Right lobe of liver (tissue), 6 donors: Measurements from ENCODE around the gene RSAD1. TPM values are rescaled to one million over a fixed set of nuclear protein-coding genes. Genes with fewer than 3 reads are reported as not detected.

Experiments used
- ATAC-seq, 4 donors: fragments of 200-7000 bp; cut with Tn5 transposase; one replicate each; pipeline ENCODE4 v1.9.1; 2020; ENCODE audit warnings: mild to moderate bottlenecking in 4 of 4, moderate library complexity in 4 of 4
- DNase-seq, 3 donors: peaks; one replicate each; pipeline ENCODE4 v3.0.0-alpha.2; 2020
- H3K27ac ChIP-seq, 3 donors: fragments of 200-600 bp; one replicate each; pipeline ENCODE4 v1.8.0; 2022
- H3K27me3 ChIP-seq, 2 donors: fragments of 200-600 bp; one replicate each; pipeline ENCODE4 v1.8.0; 2022
- H3K36me3 ChIP-seq, 4 donors: fragments of 200-600 bp; sonication (generic) in 1 of 4; one replicate each; pipeline versions ENCODE4 v1.5.1 to v1.8.0; 2017 to 2022; ENCODE audit warnings: control low read depth in 1 of 4
- H3K4me1 ChIP-seq, 4 donors: fragments of 200-600 bp; sonication (generic) in 1 of 4; one replicate each; pipeline versions ENCODE4 v1.5.1 to v1.8.0; 2017 to 2022; ENCODE audit warnings: control low read depth in 1 of 4
- H3K4me3 ChIP-seq, 3 donors: fragments of 200-600 bp; one replicate each; pipeline ENCODE4 v1.8.0; 2022
- H3K9me3 ChIP-seq, 4 donors: fragments of 200-600 bp; sonication (generic) in 1 of 4; one replicate each; pipeline versions ENCODE4 v1.5.1 to v1.8.0; 2017 to 2022; ENCODE audit warnings: control low read depth in 1 of 4
- POLR2A ChIP-seq: fragments of 450-650 bp; IDR thresholded peaks from one replicate; pipeline ENCODE4 v1.6.1; 2017; ENCODE audit warnings: antibody characterized with exemption, mild to moderate bottlenecking
- WGBS: methylation state at CpG from one replicate; pipeline ENCODE4 v1.1.6; 2018; ENCODE audit warnings: low coverage, low lambda C conversion rate; ENCODE audit not compliant: insufficient coverage; ENCODE audit errors: missing lambda C conversion rate; 5-methylcytosine and 5-hydroxymethylcytosine counted together
- intact Hi-C, 2 donors: fragments of 100-400 bp; cut with DNase I; formaldehyde crosslinking; loops; one replicate each; pipeline versions ENCODE4 v1.11.2 to v1.14.1; 2022
- total RNA-seq, 6 experiments: library from RNA; depleted of rRNA in 2 of 6; stranded (reverse); fragments of >200 nt in 2 of 6; fragmentation: NEBNext Ultra II Directional in 3 of 6; extraction: Animal tissue kit (Norgen Biotek cat#: 25700) in 3 of 6; gene quantifications; one replicate each; pipeline versions ENCODE4 v1.1.0 to v1.2.4, GENCODE V29; 2016 to 2023
- TF ChIP-seq, protein P1 (sequence below), 4 donors: fragments of 200-600 bp in 3 of 4; fragments of 450-650 bp in 1 of 4; IDR thresholded peaks; one replicate each; pipeline versions ENCODE4 v1.5.1 to v1.8.0; 2016 to 2022; ENCODE audit warnings: antibody characterized with exemption in 4 of 4, mild to moderate bottlenecking in 2 of 4
- donor health status: DM: no; HTN: yes; CAD: no.
- donor health status: DM: no; HTN: no; CAD: no.
- donor health status: DM: no; HTN: no; CAD: no.
- donor health status: DM: no; HTN: yes; CAD: no.
- donor health status: DM: no; HTN: yes; CAD: no.

RSAD1 gene
- total RNA-seq, 6 experiments from 2014 or later: 17.9 to 26.6 (median 23.4) TPM

DNA sequence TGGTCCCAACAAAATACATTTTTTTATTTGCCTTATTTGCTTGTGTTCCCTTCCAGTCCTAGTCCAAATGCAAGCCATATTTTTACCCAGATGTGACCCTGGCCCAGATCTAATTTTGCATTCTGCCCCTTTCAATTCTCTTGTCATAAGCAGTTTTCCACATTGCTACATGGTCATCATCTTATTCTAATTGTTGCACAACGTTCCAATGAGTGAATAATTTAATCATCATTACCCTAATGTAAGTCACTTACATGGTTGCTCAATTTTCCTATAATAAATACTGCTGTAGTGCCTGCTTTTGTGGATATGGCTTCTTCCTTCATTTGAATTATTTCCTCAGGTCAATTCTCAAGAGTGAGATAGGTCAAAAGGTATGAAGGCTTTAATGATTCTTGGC, 12.8 kb downstream of the RSAD1 start:
- intact Hi-C loops: no loop called here
- ATAC-seq: no peak
- TF ChIP-seq POLR2A: no peak
- TF ChIP-seq, protein P1, sequence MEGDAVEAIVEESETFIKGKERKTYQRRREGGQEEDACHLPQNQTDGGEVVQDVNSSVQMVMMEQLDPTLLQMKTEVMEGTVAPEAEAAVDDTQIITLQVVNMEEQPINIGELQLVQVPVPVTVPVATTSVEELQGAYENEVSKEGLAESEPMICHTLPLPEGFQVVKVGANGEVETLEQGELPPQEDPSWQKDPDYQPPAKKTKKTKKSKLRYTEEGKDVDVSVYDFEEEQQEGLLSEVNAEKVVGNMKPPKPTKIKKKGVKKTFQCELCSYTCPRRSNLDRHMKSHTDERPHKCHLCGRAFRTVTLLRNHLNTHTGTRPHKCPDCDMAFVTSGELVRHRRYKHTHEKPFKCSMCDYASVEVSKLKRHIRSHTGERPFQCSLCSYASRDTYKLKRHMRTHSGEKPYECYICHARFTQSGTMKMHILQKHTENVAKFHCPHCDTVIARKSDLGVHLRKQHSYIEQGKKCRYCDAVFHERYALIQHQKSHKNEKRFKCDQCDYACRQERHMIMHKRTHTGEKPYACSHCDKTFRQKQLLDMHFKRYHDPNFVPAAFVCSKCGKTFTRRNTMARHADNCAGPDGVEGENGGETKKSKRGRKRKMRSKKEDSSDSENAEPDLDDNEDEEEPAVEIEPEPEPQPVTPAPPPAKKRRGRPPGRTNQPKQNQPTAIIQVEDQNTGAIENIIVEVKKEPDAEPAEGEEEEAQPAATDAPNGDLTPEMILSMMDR (IDR thresholded peaks at IDR 0.05): no peak
- 21% methylated on average over 1 of the region's 1 CpG for WGBS
- no peaks in the 10 kb centered on the region for H3K36me3 ChIP-seq
- no peaks in the 10 kb centered on the region for H3K9me3 ChIP-seq
- no peak overlapping the region for H3K4me3 ChIP-seq
- no peak overlapping the region for H3K27ac ChIP-seq
- DNase-seq: no peak
- no peaks in the 10 kb centered on the region for H3K27me3 ChIP-seq
- H3K4me1 ChIP-seq: no peaks in the 10 kb centered on the region

DNA sequence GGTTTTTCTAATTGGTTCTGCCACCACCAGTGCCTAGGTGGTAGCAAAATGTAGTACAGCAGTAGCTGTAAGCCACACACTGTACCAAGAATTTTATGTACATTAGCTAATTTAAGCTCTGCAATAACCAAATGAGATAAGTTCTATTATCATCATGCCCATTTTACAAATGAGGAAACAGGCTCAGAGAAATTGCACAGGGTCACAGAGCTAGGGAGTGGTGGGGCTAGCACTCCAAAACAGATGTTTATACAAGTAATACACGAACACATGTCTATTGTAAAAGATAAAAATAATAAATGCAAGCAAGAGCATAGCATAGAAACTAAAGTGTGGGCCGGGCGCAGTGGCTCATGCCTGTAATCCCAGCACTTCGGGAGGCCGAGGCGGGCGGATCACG, 13.6 kb downstream of the RSAD1 start:
- no peak for TF ChIP-seq POLR2A
- TF ChIP-seq, protein P1 (IDR thresholded peaks at IDR 0.05): no peak
- DNase-seq (no peak), ATAC-seq (no peak)
- Histone ChIP-seq H3K27me3 (no peaks in the 10 kb centered on the region), H3K4me3 (no peak overlapping the region), H3K36me3 (no peaks in the 10 kb centered on the region), H3K4me1 (no peaks in the 10 kb centered on the region), H3K9me3 (no peaks in the 10 kb centered on the region), H3K27ac (no peak overlapping the region)
- 89% methylated on average over 8 of the region's 8 CpGs for WGBS
- intact Hi-C loops: no loop called here

DNA sequence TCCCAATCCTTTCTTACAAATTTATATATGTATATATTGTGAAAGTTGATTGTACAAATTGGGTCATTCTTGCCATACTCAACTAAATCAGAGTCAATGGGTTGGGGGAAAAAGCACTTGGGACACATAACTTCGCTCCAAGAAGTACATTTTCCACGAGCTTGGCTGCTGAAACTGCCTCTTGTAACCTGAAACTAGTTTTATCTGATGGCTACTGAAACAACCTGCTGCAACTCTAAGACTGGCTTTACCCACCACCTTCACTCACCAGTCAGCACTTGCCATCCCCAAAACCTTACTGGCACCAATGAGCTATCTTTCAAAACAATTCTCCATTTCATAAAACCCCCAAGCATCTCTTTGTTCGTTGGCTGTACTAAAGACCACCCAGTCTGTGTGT, 15.1 kb downstream of the RSAD1 start:
- TF ChIP-seq, protein P1 (IDR thresholded peaks at IDR 0.05): no peak
- no peak for TF ChIP-seq POLR2A
- intact Hi-C loops: no loop called here
- H3K27ac ChIP-seq: no peak overlapping the region
- H3K36me3 ChIP-seq: no peaks in the 10 kb centered on the region
- DNase-seq (no peak), ATAC-seq (no peak)
- H3K4me3 ChIP-seq: no peak overlapping the region
- WGBS: 62% methylated on average over 3 of the region's 3 CpGs
- no peaks in the 10 kb centered on the region for H3K4me1 ChIP-seq
- no peaks in the 10 kb centered on the region for H3K9me3 ChIP-seq
- no peaks in the 10 kb centered on the region for H3K27me3 ChIP-seq

DNA sequence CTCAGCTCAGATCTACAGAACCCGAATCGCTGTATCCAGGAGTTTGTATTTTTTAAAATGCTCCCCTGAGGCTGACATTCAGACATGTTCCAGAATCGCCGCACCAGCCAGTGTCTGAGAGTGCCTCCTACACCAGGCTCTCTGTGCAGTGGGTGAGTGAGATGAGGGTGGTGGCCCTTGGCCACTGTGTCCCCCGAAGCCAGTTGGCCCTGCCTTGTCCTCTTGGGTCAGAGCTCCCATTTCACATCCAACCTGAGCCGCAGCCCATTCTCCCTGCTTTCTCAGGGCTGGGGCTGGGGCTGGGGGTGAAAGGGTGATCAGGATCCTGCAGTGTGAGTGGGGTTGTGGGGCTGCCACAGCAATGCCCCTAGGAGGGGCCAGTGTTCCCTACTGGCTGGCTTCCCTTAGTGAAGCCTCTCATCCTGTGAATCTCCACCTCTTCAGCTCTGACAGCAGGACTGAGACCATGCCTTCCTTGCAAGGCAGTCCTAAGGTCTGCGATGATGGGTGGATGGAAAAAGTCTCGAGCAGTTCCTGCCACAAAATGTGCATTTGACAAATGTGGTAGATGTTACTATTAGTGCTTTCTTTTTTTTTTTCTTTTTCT, 16.7 kb downstream of the RSAD1 start:
- no peak overlapping the region for H3K4me3 ChIP-seq
- no peaks in the 10 kb centered on the region for H3K27me3 ChIP-seq
- H3K27ac ChIP-seq: no peak overlapping the region
- no peak for TF ChIP-seq POLR2A
- TF ChIP-seq, protein P1 (IDR thresholded peaks at IDR 0.05): no peak
- ATAC-seq (no peak), DNase-seq (no peak)
- H3K4me1 ChIP-seq: no peaks in the 10 kb centered on the region
- 85% methylated on average over 4 of the region's 8 CpGs for WGBS
- intact Hi-C loops: no loop called here
- no peaks in the 10 kb centered on the region for H3K36me3 ChIP-seq
- no peaks in the 10 kb centered on the region for H3K9me3 ChIP-seq

DNA sequence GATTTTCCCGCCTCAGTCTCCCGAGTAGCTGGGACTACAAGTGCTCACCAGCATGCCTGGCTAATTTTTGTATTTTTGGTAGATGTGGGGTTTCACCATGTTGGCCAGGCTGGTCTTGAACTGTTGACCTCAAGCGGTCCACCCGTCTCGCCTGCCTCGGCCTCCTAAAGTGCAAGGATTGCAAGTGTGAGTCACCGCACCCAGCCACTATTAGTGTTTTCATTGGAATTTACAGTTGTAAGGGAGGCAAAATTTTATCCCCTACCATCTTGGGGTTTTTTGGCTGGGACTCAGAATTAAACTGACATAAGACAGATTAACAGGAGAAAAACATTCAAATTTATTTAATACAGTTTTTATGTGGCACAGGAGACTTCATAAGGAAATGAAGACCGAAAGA, 17.3 kb downstream of the RSAD1 start:
- intact Hi-C loops: no loop called here
- DNase-seq: no peak
- no peak for TF ChIP-seq POLR2A
- TF ChIP-seq, protein P1 (IDR thresholded peaks at IDR 0.05): no peak

More for the DNA sequence above, 17.3 kb downstream of the RSAD1 start:
- Histone ChIP-seq H3K36me3 (no peaks in the 10 kb centered on the region), H3K27ac (no peak overlapping the region), H3K27me3 (no peaks in the 10 kb centered on the region), H3K9me3 (no peaks in the 10 kb centered on the region), H3K4me3 (no peak overlapping the region), H3K4me1 (no peaks in the 10 kb centered on the region)
- WGBS: 96% methylated on average over 8 of the region's 8 CpGs
- ATAC-seq: no peak
